Right lung (tissue), 5 donors: ENCODE measurements around the gene KCNT2. TPM values are rescaled to one million over a fixed set of nuclear protein-coding genes. Genes with fewer than 3 reads are reported as not detected.

Experiments used
- DNase-seq, 2 donors: peaks; one replicate each; pipeline ENCODE4 v3.0.0-alpha.2; 2013
- polyA plus RNA-seq, 5 donors: library from polyadenylated mRNA; unstranded; fragments of 120-200 nt; gene quantifications; one replicate each; pipeline versions ENCODE4 v1.2.1 to v1.2.3, GENCODE V29; 2013; ENCODE audit warnings: inconsistent platforms in 1 of 5, low replicate concordance in 1 of 5; ENCODE audit not compliant: insufficient read length in 5 of 5, insufficient read depth in 1 of 5

Gene KCNT2
- polyA plus RNA-seq, 5 donors: 2.7 to 7.7 (median 5.9) TPM

GRCh38 chr1:196450143-196451095, 157.8 kb downstream of the KCNT2 start:
- DNase-seq: no peak

- DNase-seq: no peak
Measured at GRCh38 chr1:196449460-196449859, 158.8 kb downstream of the KCNT2 start.

- DNase-seq: no peak
Measured at GRCh38 chr1:196445775-196446174, 162.5 kb downstream of the KCNT2 start.

- no peak for DNase-seq
Measured at GRCh38 chr1:196444634-196445033, 163.6 kb downstream of the KCNT2 start.

GRCh38 chr1:196442366-196442765, 165.9 kb downstream of the KCNT2 start:
- no peak for DNase-seq

- no peak for DNase-seq
Measured at GRCh38 chr1:196440711-196441110, 167.5 kb downstream of the KCNT2 start.

DNA sequence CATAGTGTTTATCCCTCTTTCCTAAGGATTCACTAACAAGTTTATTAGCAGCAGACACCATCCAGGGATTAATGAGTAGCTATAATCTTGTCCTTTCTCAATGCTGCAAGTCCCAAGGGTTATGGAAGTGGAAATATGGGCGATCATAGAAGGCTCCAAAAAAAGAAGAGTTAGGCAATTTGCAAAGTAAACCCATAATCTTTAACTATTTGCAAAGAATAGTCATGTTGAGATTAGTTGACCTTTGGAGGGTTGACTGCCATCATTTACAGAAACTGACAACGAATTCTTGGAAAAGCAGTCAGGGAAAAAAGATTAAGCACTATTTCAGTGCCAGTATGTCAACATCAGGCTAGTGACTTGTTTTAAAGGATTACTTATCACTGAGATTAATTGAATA, 169.9 kb downstream of the KCNT2 start:
- no peak for DNase-seq

DNA sequence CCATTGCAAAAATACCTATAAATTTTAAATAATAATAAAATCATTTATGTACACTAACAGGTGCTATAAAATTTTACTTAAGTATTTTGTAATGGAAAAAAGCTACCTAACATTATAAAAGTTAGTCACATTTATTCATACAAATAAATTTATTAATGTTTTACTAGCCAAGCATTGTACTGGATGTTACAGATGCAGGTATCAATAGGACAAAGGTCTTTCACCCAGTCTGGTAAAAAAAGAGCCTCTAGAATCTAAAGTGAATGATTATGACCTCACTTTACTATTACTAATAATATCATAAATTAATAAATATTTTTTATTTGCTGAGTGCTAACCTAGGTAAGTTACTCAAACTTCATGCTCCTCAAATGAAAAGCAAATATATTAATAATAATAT, 170.6 kb downstream of the KCNT2 start:
- DNase-seq: no peak

DNA sequence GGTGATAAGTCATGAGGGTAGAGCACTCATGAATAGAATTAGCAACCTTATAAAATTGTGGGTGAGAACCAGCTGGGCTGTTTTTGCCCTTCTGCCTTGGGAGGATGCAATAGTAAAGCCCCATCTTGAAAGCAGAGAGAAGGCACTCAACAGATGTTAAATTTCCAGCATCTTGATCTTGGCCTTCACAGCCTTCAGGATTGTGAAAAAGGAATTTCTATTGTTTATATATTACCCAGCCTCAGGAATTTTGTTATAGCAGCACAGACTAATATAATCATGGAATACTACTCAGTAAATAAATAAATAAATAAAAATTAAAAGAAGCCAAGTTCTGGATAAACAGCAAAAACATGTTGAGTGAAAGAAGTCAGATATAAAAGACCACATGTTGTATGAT, 175.2 kb downstream of the KCNT2 start:
- no peak for DNase-seq

DNA sequence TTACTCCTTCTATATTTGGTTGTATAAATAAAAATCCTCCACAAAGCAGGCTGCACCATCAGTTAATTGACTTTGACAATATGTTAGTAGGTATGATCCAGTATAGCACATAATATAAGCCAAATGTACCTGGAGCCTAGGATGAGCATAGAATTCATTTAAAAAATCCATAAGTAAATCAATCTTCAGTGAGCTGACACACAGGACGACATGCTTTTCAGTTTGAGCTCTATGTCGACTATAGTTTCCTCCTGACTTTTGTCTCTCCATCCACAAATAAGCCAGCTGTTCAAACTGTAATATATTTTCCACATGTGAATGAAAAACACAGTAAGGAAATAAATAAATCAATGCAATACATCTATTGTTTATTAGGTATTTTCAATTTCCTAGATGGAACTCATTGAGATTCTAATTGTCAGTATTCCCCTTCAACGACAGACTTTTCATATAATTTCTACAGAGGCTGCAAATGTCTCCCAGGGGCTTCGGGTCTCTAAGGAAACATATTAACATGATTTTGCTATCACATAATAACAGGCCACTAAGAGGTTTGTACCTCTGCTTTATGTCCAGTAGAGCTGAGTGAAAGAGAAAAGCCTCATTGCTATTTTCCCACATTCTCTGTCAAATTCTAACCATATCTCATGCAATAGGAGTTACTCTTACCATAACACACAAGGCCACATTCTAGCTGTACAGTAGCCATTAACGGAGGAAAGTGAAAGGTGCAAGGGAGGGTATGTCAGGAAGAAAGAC, 180.1 kb downstream of the KCNT2 start:
- no peak for DNase-seq

DNA sequence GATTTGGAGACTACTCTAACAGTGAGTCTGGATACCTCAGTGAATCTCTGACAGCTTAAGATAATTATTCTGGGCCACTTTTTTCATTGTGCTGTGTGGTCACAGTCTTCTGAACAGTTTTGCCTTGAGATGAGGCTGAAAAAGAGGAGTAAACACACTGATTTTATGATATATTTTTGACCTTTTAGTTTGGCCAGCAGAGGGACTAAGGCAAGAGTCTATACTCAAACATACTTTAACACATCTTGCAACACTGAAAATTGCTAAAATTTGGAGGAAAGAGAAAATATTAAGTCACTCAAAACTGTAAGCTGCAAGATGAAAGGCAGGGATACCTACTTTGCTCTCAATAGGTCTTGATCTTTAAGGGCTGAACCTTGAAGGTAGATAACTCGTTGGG, 182.7 kb downstream of the KCNT2 start:
- no peak for DNase-seq

GRCh38 chr1:196423612-196424011, 184.6 kb downstream of the KCNT2 start:
- DNase-seq: no peak

DNA sequence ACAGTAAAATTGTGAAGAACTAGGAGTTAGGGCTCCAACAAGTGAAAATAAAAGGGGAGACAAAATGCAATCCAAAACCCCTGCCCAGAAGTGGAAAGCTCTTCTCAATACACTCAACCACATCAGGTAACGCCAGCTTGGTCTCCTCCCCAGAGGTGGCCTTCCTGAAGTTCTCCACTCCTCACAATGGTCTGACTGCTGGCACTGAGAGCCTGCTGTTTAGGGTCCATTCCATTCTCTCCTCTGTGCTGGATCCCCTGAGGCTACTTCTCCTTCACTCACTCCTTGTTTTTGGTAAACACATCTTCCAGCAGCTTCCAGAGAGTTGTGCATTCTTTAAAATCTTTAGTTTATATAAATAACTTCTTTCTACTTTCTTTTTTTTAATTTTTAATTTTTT, 189.5 kb downstream of the KCNT2 start:
- DNase-seq: no peak

GRCh38 chr1:196415978-196416377, 192.3 kb downstream of the KCNT2 start:
- no peak for DNase-seq

DNA sequence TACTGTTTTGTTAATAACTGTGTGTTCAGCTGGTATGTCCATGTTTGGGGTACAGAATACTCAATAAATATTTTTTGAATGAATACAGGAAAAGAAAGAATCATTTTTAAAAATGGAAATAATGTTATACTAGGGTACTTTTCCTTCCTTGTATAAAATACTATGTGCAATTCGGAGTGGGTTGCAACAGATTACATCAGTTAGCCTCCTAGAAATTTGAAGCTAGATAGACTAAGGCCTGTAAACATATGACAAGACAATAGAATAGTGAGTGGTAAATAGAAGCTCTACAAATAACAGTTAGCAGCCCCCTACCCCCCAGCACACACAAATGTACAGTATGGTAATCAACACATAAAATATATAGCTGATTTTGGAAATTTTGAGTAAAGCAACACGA, 195.9 kb downstream of the KCNT2 start:
- DNase-seq: no peak

DNA sequence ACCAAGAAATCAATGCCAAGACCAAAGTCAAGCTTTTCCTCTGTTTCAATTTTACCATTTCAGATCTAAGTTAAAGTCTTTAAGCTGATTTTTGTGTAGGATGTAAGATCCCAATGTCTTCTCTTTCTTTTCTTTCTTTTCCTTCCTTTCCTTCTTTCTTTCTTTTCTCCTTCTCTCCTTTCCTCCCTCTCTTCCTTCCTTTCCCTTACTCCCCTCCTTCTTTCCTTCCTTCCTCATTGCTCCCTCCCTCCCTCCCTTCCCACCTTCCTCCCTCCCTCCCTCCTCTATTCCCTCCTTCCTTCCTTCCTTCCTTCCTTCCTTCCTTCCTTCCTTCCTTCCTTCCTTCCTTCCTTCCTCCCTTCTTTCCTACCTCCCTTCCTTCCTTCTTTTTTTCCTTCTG, 197.5 kb downstream of the KCNT2 start:
- no peak for DNase-seq

DNA sequence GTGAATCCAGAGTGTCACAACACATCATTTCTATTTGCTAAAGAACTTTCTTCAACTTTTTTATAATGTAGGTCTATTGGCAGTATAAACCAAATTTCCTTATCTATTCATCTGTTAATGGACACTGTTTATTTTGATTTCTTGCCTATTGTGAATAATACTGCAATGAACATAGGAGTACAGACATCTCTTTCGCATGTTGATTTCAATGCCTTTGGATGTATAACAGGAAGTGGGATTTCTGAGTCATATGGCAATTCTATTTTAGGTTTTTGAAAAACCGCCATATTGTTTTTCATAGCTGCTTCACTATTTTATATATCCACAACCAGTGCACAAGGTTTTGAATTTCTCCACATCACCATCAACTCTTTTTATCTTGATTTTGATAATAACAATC, 198.7 kb downstream of the KCNT2 start:
- DNase-seq: no peak

GRCh38 chr1:196407358-196408051, 200.7 kb downstream of the KCNT2 start:
- no peak for DNase-seq

DNA sequence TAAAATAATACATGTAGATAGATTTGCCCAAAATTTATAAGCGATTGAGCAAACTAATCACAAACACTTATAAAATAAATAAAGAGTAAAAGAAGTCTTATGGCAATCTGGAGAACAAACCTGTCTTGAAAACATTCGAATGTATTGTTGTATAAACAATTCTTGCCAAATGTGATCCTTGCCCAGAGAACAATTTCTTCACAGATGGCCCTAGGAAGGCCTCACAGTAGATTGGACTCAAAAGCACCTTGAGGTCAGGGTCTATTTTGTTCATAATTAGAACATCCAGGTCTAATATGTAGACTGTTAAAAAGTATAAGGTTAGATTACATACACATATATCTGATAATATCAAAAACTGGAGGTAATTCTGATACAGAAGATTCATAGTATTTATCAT, 202.4 kb downstream of the KCNT2 start:
- no peak for DNase-seq

DNA sequence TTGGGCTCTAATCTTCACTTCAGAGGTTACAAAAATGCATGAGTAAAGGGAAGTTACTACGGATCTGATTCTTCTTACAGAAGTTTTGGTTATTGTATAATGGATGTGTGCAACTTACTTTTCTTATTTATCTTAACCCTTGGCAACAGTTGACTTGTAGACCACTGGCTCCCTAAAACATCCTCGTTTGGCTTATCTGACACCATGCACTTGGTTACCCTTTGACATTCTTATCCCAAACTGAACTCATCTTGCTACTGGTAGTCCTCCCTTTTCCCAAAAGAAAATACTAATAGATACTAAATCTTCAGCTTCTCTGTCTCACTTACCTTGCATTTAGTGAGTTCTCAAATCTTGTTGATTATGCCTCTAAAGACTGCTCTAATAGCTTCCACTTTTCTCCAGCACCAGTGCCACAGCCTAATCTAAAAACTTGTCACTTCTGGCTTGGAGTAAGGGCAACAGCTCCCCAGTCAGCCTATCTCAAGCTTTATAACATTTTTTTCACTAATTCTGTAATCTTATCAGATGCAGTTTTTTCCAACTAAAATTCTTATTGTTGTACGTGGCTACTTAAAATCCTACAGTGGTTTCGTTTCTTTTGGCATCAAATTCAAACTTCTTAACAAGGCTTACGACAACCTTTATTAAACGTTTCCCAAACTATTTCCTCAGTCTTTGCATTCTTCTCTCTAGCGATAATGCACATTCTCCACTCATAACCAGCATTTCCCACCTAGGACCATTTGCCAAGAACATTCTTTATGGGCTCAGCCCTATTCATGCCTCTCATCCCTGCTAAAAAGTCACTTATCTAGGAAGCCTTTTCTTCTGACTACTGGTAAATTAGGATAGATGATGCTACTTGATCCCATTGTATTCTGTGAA, 204.2 kb downstream of the KCNT2 start:
- no peak for DNase-seq

- no peak for DNase-seq
Measured at GRCh38 chr1:196401891-196402290, 206.3 kb downstream of the KCNT2 start.
